Activated effector memory CD4-positive, alpha-beta T cell treated with anti-CD3 and anti-CD28 coated beads, Interleukin-2, amount 50 U/mL, for 16 hours (primary cell): ENCODE data around the gene CEP68.
A peak's percentile ranks its signal among the peaks of the same experiment; 100 is the strongest.
"Not testable (repeated sequence)": the region's sequence is repeated elsewhere in the genome, so short reads cannot be mapped to it uniquely, and the experiment has no call there.

Source experiments
- DNase-seq: peaks from one replicate; pipeline ENCODE4 v3.0.0-alpha.2; 2020

Gene CEP68

DNA sequence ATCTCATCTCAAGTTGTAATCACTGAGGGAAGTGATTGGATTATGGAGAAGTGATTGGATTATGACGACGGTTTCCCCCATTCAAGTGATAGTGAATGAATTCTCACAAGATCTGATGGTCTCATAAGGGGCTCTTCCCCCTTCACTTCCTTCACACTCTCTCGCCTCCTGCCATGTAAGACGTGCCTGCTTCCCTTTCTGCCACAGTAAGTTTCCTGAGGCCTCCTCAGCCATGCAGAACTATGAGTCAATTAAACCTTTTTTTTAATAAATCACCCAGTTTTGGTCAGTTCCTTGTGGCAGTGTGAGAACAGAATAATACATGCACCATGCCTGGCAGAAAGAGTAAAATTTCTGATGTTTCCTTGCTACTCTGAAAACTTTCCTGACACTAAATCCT is 36.6 kb downstream of the CEP68 start:
- DNase-seq = no peak

DNA sequence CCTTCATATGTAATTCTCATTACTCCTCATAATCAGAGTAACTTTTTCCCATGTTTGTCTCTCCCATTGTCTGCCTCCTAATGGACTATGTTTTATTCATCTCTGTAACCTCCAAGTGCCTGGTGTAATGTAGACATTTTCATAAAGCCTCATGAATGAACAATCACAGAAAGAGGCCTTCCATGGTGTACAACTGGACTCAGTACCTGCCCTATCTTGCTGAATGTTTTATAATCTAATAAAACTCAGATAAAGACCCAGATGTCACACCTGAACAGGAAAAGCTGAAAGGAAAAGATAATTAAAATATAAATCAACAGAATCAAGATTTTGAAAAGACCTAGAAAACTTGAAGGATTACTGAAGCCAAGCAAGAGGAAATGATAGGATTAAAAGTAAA is 37.0 kb downstream of the CEP68 start:
- DNase-seq = no peak

DNA sequence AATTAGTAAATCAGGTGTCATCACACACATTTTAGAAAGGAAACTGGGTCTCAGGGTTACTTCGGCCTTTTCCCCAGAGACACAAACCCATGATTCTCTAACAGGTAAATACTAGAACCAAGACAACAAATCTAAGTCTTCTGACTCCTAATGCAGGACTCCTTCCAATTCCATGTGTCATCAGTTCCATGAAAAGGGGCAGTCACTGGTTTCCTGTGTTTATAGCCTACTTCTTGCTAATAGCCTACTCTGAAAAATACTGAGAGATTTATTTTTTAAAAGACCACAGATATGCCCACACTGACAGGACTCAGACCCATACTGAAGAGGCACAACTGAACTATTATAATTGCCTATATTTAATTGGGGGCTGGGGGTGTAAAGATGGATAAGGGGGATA is 40.7 kb downstream of the CEP68 start:
- DNase-seq = no peak

DNA sequence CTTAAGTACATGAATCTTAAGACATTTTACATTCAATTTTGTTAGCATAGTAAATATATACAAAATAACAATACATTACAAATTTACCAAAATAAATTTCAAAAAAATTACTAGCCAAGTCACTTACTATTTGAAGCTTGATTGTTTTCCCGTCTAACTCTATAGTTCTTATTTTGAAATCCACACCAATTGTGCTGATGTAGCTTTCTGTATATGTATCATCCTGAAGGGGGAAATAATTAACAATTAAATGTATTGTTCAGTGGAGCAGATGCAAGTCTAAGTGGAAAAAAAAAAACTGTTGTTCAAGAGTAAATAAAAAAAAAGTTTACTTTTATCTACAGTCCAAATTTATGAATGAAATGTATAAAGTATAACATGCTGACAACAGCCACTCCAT is 41.6 kb downstream of the CEP68 start:
- no peak for DNase-seq

DNA sequence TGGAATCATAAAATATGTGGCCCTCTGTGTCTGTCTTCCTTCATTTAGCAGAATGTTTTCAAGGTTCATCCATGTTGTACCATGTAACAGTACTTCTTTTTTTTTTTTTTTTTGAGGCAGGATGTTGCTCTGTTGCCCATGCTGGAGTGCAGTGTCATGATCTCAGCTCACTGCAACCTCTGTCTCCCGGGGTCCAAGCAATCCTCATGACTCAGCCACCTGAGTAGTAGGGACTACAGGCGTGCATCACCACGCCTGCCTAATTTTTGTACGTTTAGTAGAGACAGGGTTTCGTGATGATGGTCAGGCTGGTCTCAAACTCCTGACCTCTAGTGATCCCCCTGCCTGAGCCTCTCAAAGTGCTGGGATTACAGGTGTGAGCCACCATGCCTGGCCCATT is 42.5 kb downstream of the CEP68 start:
- DNase-seq = no peak

DNA sequence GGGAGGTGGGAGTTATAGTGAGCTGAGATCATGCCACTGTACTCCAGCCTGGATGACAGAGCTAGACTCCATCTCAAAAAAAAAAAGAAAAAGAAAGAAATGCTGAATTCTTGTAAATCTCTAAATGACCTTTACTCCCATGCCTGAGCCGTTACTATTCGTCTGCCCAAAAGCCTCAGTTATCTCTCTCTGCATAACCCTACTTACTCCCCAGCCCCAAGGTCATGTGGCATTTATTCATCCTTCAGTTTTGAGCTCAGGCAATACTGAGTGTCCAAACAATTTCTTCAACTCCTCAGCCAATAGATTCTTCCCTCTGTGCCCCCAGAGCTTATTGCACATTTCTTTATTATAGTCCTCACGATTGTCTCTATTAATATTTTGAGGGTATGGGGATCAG is 44.9 kb downstream of the CEP68 start:
- no peak for DNase-seq

DNA sequence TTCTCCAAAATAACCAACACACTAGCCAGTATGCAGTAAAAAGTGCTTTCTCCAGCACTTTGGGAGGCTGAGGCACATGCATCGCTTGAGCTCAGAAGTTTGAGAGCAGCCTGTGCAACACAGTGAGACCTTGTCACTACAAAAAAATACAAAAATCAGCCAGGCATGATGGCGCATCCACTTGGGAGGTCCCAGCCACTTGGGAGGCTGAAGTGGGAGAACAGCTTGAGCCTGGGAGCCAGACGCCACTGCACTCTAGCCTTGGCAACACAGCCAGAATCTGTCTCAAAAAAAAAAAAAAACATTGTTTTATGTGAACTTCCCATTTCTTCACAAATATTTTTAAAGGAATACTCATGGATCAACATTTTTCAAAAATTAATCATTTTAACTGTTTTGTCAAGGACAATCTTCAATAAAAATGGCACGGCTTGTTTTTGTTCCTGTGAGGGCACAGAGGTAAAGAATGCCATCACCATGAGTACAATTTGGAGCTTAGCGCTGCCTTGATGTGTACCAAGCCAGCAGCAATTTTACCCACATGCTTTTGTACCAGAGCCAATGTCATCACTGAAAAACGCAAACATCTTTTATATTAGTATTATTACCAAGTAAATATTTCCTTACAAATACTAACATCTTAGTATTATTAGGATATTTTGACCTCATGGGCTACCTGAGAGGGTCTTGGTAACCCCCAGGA is 46.9 kb downstream of the CEP68 start:
- DNase-seq = no peak

DNA sequence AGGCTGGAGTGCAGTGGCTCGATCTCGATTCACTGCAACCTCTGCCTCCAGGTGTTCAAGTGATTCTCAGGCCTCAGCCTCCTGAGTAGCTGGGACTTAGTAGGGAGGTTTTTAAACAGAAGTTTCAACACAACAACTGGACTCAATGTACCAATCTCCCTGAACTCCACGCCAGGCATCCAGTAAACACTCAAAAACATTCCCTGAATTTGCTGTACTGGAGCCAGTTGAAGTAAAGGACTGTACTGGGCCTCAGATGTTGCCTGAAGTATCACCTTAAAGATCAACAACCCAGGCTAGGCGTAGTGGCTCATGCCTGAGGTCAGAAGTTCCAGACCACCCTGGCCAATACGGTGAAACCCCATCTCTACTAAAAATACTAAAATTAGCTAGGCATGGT is 51.3 kb downstream of the CEP68 start:
- no peak for DNase-seq

DNA sequence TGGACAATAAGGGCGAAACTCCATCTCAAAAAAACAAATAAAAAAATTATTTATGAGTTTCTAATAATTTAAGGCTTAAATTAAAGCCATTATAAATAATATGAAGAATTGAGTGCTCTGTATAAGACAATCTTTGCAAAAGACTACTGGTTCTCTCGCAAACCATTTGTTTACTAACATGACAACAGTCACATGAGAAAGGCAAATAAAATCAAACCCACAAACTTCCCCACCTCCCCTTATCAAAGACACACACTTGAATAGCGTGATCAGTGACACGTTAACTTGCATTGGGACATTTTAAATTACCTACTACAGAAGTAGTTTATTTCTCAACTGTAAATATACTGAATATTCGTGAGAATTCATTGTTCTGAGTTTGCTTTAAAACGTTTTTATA is 52.6 kb downstream of the CEP68 start:
- no peak for DNase-seq

DNA sequence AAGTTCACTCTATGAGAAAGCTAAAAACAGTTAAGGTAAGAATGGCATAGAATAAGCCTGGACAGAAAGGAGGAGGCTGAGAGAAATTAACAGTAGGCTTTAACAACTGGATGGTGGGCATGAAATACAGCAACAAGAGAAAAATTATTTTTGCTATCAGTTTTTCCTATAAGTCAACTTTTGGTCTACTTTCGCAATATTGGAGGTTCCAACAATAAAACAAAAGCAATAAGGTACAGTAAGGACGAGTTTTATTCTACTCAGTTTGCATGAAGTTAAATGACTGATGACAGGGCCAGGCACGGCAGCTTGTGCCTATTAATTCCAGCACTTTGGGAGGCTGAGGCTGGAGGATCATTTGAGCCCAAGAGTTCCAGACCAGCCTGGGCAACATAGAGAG is 56.4 kb downstream of the CEP68 start:
- DNase-seq = no peak

DNA sequence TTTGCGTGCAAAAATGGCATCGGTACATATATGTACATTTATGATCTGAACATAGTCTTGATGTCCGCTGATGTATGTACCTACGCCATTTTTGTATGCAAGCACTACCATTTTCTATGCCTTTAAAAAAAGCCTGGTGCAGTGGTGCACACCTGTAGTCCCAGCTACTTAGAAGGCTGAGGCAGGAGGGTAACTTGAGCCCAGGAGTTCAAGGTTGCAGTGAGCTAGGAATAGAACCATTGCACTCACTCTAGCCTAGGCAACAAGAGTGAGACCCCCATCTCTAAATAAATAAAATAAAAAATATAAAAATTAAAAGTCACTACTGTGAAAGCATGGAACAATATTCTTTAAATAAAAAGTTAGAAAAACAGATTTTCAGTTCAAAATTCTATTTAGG is 57.0 kb downstream of the CEP68 start:
- DNase-seq = no peak

DNA sequence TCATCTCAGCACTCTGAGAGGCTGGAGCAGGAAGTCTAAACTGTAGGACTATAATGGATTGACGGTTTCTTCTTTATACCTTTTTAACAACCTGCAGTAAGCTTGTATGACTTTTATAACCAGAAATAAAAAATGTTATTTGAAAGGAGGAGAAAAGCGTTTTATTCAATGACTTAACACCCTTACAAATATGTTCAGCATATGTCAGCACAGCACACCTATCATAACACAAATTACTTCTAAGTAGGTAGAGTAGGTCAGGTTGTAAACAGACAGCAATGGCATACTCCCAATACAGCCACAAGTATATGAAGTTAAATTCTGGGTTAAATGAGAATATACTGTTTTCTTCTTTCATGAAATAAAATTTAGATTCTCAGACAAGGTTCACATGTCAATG is 57.6 kb downstream of the CEP68 start:
- no peak for DNase-seq

DNA sequence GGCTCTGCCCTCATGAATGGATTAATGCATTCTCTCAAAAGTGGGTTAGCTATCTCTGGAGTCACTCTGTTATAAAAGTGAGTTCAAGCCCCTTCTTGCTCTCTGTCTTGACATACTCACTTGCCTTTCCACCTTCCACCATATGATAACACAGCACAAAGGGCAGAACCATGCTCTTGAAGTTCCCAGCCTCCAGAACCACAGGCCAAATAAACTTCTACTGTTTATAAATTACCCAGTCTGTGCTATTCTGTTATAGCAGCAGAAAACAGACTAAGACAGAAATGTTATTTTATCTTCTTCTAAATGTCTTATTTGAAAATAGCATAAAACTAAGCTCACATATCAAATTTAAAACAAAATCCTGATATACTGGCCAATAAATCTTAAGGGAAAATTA is 58.7 kb downstream of the CEP68 start:
- no peak for DNase-seq

DNA sequence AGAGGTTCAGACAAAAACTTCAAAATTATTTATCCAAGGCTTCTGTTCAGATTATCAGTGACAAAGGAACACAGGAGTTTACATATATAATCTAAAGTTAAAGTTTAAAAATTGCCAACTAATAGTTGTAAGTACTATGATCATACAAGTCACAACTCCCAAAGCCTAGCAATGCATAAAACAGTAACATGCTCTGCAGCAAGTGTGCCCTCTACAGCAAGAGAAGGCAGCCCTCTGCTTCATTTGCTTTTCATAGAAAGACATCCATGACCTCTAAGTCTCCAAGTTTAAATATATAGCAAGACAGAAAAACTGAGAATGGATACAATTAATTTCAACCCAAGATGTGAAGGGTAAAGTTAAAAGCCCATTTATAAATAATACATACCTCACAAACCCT is 60.4 kb downstream of the CEP68 start:
- DNase-seq = no peak

DNA sequence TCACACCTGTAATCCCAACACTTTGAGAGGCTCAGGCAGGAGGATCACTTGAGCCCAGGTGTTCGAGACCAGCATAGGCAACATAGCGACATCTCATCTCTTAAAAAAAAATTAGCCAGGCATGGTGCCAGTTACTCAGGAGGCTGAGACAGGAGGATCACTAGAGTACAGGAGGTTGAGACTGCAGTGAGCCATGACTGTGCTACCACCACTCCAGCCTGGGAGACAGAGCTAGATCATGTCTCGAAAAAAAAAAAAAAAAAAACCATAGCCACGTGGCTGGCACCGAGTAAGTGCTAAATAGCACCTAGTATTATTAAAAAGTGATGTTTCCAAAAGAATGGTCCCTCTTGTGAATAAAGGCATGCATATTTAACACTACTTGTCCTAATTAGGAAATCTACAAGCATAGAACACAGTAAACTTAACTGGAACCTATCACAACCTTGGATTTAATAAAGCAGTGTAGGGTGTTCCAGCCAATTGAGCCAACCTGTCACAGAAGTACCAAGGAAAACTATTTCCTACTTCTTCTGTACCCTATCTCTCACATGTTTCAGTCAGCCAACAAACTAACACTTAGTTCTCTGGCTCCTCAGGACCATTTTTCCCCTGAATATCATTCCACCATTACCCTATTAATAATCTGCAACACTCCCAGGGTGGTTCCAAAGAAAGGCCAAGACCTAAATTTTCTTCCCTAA is 64.9 kb downstream of the CEP68 start:
- DNase-seq = no peak

DNA sequence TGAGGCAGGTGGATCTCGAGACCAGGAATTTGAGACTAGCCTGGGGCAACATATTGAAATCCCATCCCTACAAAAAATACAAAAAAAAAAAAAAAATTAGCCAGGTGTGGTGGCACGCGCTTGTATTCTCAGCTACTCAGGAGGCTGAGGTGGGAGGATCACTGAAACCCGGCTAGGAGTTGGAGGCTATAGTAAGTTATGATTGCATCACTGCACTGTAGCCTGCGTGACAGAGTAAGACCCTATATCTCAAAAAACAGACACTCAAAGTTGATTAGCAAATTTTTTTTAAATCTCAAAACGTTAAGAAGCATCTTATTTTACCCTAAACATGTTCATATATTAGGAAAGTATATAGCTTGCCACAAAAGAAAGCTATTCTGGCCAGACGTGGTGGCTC is 66.1 kb downstream of the CEP68 start:
- DNase-seq = no peak

DNA sequence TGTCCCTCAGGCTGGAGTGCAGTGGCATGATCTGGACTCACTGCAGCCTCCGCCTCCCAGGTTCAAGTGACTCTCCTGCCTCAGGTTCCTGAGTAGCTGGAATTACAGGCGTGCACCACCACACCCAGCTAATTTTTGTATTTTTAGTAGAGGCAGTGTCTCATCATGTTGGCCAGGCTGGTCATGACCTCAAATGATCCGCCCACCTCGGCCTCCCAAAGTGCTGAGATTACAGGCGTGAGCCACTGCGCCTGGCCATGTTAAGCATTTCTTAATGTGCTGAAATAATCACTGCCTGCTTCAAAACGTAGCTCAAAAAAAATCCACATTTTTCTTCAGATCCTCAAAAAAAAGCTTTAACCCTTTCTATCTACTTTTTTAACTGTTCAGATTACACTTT is 69.2 kb downstream of the CEP68 start:
- DNase-seq = not testable (repeated sequence)

DNA sequence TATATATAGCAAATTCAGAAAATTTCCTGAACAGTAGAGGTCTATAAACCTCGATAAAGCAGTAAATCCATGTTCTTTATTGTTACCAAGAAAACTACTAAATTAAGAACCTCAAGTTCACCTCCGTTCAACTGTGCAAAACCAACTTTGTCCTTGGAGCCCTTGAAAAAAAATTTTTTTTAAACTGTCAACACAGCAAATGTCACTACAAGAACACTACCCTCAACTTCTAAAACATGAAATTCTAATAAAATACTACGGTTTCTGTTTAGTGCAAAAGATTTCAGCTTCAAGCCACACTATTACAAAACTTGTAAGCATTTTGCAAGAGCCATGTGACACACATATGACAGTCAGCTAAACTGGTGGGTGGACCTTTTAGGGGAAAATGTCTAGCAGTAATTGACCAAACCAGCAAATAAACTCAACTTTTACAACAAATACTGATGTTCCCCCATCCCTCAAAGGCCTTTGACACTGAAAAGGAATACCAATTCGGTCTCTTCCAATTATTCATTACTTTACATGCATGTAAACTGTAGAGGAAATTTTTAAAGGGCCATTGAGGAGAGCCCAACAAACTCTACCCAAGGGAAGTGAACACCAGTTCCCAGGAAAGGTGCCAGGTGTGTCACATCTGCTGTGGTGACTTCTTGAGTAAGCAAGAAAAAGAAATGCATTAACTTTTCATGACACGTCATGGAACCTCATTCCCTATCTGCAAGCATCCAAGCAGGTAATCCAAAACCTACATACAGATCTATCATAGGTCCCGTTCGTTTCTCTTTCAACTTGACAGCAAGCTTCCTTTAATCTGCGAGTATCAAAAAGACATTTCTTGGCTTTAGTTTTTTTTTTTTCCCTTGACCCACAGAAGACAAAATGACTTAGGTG is 72.3 kb downstream of the CEP68 start:
- DNase-seq = no peak

DNA sequence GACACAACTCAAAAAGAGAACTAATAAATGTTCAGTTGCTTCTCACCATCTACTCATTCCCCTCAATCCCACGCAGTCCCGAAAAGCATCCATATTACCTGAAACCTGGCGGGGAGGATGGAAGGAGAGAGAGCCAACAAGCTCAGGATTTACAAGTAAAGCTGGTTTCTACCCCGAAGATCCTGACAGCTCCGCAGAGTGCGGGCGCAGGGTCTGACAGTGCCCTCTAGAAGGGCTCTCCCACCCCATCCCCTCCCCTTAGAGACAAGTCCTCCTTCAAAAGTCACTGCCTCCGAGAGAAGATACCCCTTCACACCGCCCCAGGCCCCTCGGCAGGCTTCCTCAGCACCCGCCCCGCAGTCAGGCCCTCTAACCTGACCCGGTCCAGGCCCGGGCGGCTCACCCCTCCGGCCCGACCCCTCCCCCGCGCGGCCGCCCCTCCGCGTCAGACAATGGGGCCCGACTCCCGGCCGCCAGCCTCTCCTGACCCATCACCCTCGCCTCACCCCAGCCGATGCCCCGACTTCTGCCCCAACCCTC is 73.1 kb downstream of the CEP68 start:
- peak; percentile 79 for DNase-seq

DNA sequence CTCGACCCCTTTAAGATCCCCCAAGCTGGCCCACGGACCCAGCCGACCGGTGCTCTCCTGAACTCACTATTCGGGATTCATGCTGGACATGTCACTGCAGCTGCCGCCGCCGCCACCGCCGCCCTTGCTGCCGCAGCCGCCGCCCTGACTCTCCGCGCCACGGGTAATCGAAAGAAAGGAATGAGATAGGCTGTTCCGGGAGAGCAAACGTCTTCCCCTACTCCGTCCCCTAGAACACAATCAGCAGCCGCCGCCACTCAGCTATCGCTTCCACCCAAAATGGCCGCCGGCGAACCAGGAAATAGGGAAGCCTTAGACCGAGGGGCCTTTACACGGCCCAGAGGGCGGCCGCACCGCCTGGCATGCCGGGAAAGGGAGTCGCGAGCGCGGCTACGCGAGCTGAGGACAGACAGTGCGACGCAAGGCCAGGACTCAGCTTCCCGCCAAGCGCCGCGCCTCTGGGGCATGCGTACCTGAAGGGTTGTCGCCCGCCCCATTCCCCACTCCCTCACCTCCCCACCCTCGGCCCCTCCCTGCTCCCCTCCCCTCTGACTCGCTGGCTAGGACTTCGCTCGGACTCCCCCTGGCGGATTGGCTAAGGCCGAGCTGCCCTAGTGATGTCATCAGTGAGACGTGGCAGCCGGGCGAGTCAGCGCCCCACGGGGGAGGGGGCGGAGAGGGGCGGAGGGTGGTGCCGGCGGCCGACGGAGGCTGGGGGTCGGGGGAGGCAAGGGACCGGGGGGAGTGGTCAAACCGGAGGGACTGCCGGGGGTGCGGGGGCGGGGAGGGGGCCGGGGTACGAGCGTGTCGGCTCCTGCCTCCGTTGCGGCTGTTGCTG is 73.8 kb downstream of the CEP68 start, which contains the start of gene RAB1A:
Gene RAB1A (minus strand): TSS at position 281 of the 838 bp plus-strand sequence. CDS start 191 bp downstream, at position 90.
- DNase-seq = peak; percentile 100

DNA sequence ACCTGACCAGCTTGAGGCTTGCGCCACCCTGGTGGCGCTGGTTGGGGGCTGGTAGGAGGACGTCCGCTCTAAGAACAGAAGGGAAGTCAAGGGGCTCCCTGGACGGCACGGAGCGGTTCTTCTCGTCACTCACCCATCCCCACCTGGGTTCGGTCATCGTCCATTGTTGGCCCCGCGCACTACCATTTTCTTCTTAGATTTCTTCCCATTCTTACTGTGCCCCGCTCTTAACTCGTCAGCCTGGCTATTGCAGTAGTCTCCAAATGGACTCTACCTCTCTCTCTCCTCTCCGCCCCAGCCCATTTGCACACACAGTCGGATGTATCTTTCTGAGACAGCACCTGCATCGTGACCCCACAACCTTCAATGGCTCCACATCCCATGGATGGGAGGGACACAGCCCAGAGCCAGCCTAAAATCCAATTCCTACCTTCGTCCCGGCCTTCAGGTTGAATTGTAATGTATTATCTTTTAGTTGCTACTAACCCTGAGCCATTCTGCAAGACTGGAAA is 74.5 kb downstream of the CEP68 start:
- DNase-seq = no peak

DNA sequence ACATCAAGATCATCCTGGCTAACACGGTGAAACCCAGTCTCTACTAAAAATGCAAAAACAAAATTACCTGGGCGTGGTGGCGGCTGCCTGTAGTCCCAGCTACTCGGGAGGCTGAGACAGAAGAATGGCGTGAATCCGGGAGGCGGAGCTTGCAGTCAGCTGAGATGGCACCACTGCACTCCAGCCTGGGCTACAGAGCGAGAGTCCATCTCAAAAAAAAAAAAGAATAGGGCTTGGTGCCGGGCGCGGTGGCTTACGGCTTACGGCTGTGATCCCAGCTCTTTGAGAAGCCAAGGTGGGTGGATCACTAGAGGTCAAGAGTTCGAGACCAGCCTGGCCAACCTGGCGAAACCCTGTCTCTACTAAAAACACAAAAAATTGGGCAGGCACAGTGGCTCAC is 76.7 kb downstream of the CEP68 start:
- not testable (repeated sequence) for DNase-seq
